HCT116 (cell line): ENCODE results near the gene CD247. TPM values are rescaled to one million over a fixed set of nuclear protein-coding genes. Genes with fewer than 3 reads are reported as not detected.

Experiments
- ATAC-seq: fragments of 200-7000 bp; cut with Tn5 transposase; 2 replicates; pipeline ENCODE4 v1.9.1; 2020; ENCODE audit warnings: mild to moderate bottlenecking, moderate library complexity
- BruUV-seq: library from RNA; stranded (reverse); fragments of 400-500 nt; replicated peaks from 2 replicates; lab custom pipeline; 2021; lab: Mats Ljungman, UMichigan
- CTCF ChIA-PET: fragments of 300-600 bp; sonication (Branson Sonifier 250); formaldehyde crosslinking; loops from one replicate; lab custom pipeline; 2021; ENCODE audit warnings: antibody characterized with exemption; lab: Charles Lee
- POLR2A ChIA-PET: fragments of 300-600, 350-600 bp; sonication (Branson Sonifier 250); formaldehyde crosslinking; loops from one replicate; lab custom pipeline; 2021; ENCODE audit warnings: antibody characterized with exemption; lab: Charles Lee
- RAD21 ChIA-PET, 2 experiments: fragments of 300-600 bp; sonication (Branson Sonifier 250); formaldehyde crosslinking; loops; one replicate each; lab custom pipeline; 2023; ENCODE audit warnings: low total read pairs in 2 of 2; ENCODE audit not compliant: uncharacterized antibody in 2 of 2, unreplicated experiment in 2 of 2, low non-redundant PET in 1 of 2; lab: Charles Lee
- DNase-seq: peaks from one replicate; pipeline ENCODE4 v3.0.0-alpha.2; 2010; ENCODE audit warnings: low read depth, low spot score
- H2AFZ ChIP-seq: fragments of 200-600 bp; shearing (Covaris generic), sonication (generic); 2 replicates; pipeline ENCODE4 v1.6.1; 2017; ENCODE audit warnings: low read depth, mixed run types, mixed read lengths, antibody characterized with exemption, low read length; ENCODE audit not compliant: poor library complexity, severe bottlenecking
- H3K27ac ChIP-seq: 2 replicates; pipeline ENCODE4 v1.5.1; 2012; ENCODE audit warnings: low read depth, low read length
- H3K27me3 ChIP-seq: fragments of 200-600 bp; sonication (generic); 2 replicates; pipeline ENCODE4 v1.6.1; 2016; ENCODE audit warnings: mixed run types, low read length, mixed read lengths; ENCODE audit not compliant: insufficient read depth
- H3K36me3 ChIP-seq, 2 experiments: fragments of 200-500 bp in 1 of 2; fragments of 200-600 bp in 1 of 2; sonication (Bioruptor generic) in 1 of 2; sonication (generic) in 1 of 2; 2 replicates each; pipeline versions ENCODE4 v1.5.1 to v1.6.1; 2014 to 2016; ENCODE audit warnings: low read length in 2 of 2, inconsistent platforms in 1 of 2, mixed read lengths in 1 of 2, mixed run types in 1 of 2; ENCODE audit not compliant: insufficient read depth in 2 of 2, control insufficient read depth in 1 of 2
- H3K4me1 ChIP-seq, 2 experiments: fragments of 200-600 bp in 1 of 2; sonication (generic) in 1 of 2; 2 replicates each; pipeline versions ENCODE4 v1.5.1 to v1.6.1; 2012 to 2017; ENCODE audit warnings: low read length in 2 of 2, inconsistent platforms in 1 of 2, mild to moderate bottlenecking in 1 of 2, mixed read lengths in 1 of 2, mixed run types in 1 of 2, moderate library complexity in 1 of 2; ENCODE audit not compliant: insufficient read depth in 2 of 2, control insufficient read depth in 1 of 2
- H3K4me2 ChIP-seq: fragments of 200-600 bp; sonication (generic); 2 replicates; pipeline ENCODE4 v1.6.1; 2017; ENCODE audit warnings: mixed run types, low read length, mixed read lengths
- H3K4me3 ChIP-seq, 2 experiments: fragments of 200-600 bp in 1 of 2; sonication (generic) in 1 of 2; replicated peaks in 1 of 2; 2 replicates each; pipeline ENCODE4 v1.5.1; 2011 to 2016; ENCODE audit warnings: low read length in 2 of 2, control low read depth in 1 of 2, low read depth in 1 of 2, mild to moderate bottlenecking in 1 of 2, mixed read lengths in 1 of 2, mixed run types in 1 of 2
- H3K79me2 ChIP-seq: fragments of 200-600 bp; sonication (generic); 2 replicates; pipeline ENCODE4 v1.6.1; 2017; ENCODE audit warnings: mild to moderate bottlenecking, mixed run types, low read length, moderate library complexity, mixed read lengths; ENCODE audit not compliant: insufficient read depth
- H3K9ac ChIP-seq: fragments of 200-600 bp; sonication (generic); 2 replicates; pipeline ENCODE4 v1.6.1; 2016; ENCODE audit warnings: low read length, mixed read lengths
- H3K9me2 ChIP-seq: fragments of 200-600 bp; sonication (generic), shearing (Covaris generic); 2 replicates; pipeline ENCODE4 v1.6.1; 2017; ENCODE audit warnings: mixed run types, mild to moderate bottlenecking, moderate library complexity; ENCODE audit not compliant: insufficient read depth
- H3K9me3 ChIP-seq, 2 experiments: fragments of 200-500 bp in 1 of 2; fragments of 200-600 bp in 1 of 2; sonication (Bioruptor generic) in 1 of 2; sonication (generic) in 1 of 2; 2 replicates each; pipeline ENCODE4 v1.6.1; 2014 to 2017; ENCODE audit warnings: low read length in 2 of 2, mixed read lengths in 2 of 2, inconsistent platforms in 1 of 2, low read depth in 1 of 2, mild to moderate bottlenecking in 1 of 2, mixed run types in 1 of 2, moderate library complexity in 1 of 2; ENCODE audit not compliant: control insufficient read depth in 1 of 2, insufficient read depth in 1 of 2
- H4K20me1 ChIP-seq: fragments of 200-600 bp; sonication (generic), shearing (Covaris generic); 2 replicates; pipeline ENCODE4 v1.6.1; 2017; ENCODE audit warnings: mixed run types, mild to moderate bottlenecking, moderate library complexity; ENCODE audit not compliant: insufficient read depth
- CBX3 ChIP-seq: IDR thresholded peaks from 2 replicates; pipeline ENCODE4 v1.6.1; 2012; ENCODE audit warnings: low read depth
- EGR1 ChIP-seq: IDR thresholded peaks from 2 replicates; pipeline ENCODE4 v1.6.1; 2012; ENCODE audit warnings: low read depth
- EZH2 ChIP-seq: fragments of 200-600 bp; sonication (generic); IDR thresholded peaks from 2 replicates; pipeline ENCODE4 v1.6.1; 2017; ENCODE audit warnings: antibody characterized with exemption, mixed run types
- EZH2phosphoT487 ChIP-seq: fragments of 200-600 bp; IDR thresholded peaks from 2 replicates; pipeline ENCODE4 v1.6.1; 2018; ENCODE audit warnings: antibody characterized with exemption, borderline replicate concordance
- JUND ChIP-seq: IDR thresholded peaks from 2 replicates; pipeline ENCODE4 v1.6.1; 2012
- POLR2A ChIP-seq: IDR thresholded peaks from 2 replicates; pipeline ENCODE4 v1.7.0; 2011; ENCODE audit warnings: borderline replicate concordance; ENCODE audit not compliant: insufficient read depth, insufficient read length; ENCODE audit errors: extremely low read depth
- SIN3A ChIP-seq: IDR thresholded peaks from 2 replicates; pipeline ENCODE4 v1.6.1; 2012; ENCODE audit warnings: low read depth
- TCF7L2 ChIP-seq: IDR thresholded peaks from 2 replicates; pipeline ENCODE4 v1.7.0; 2011; ENCODE audit warnings: borderline replicate concordance, inconsistent platforms; ENCODE audit not compliant: insufficient read depth, insufficient read length; ENCODE audit errors: extremely low read depth
- intact Hi-C: fragments of 100-400 bp; cut with micrococcal nuclease; formaldehyde crosslinking; loops from 2 replicates; pipeline ENCODE4 v1.10.0; 2022
- total RNA-seq: library from RNA; stranded (reverse); gene quantifications from one replicate; pipeline ENCODE4 v1.2.1, GENCODE V29; 2021; ENCODE audit not compliant: unreplicated experiment
- TF ChIP-seq, protein P1 (sequence below): IDR thresholded peaks from 2 replicates; pipeline ENCODE4 v1.6.1; 2012; ENCODE audit warnings: low read depth
- TF ChIP-seq, protein P2 (sequence below): IDR thresholded peaks from 2 replicates; pipeline ENCODE4 v1.6.1; 2011; ENCODE audit warnings: mild to moderate bottlenecking, low read length, moderate library complexity; ENCODE audit not compliant: insufficient replicate concordance; ENCODE audit errors: extremely low read depth

Gene CD247
- total RNA-seq, 1 experiment from 2014 or later, result 0.57 TPM

DNA sequence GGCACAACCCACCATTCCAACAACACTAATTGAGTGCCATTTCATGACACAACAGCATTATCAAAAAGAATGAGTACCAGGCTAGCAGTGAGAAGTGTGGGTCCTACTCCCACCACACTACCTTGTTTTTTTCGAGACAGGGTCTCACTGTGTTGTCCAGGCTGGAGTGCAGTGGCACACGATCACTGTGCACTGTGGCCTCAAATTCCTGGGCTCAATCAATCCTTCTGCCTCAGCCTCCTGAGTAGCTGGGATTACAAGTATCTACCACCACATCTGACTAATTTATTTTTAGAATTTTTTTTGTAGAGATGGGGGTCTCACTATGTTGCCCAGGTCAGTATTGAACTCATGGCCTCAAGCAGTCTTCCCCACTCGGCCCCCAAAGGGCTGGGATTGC, 30.7 kb downstream of the CD247 start:
- CTCF ChIA-PET, result no interaction called here
- BruUV-seq, result no TSS peak

More for the DNA sequence above, 30.7 kb downstream of the CD247 start:
- RAD21 ChIA-PET, result no interaction called here
- Histone ChIP-seq H3K36me3 (no peaks in the 10 kb centered on the region), H3K27ac (no peak overlapping the region), H3K9me2 (no peaks in the 10 kb centered on the region), H3K27me3 (no peaks in the 10 kb centered on the region), H3K4me2 (no peak overlapping the region), H3K4me1 (no peaks in the 10 kb centered on the region), H3K9ac (no peak overlapping the region), H3K79me2 (no peaks in the 10 kb centered on the region), H3K9me3 (no peaks in the 10 kb centered on the region), H3K4me3 (no peak overlapping the region), H2AFZ (no peak overlapping the region), H4K20me1 (no peaks in the 10 kb centered on the region)
- POLR2A ChIA-PET, result no interaction called here
- intact Hi-C loops, result no loop called here
- DNase-seq (no peak), ATAC-seq (no peak)
- no peak for TF ChIP-seq CBX3
- TF ChIP-seq SIN3A, result no peak
- no peak for TF ChIP-seq EGR1
- no peak for TF ChIP-seq POLR2A
- TF ChIP-seq TCF7L2, result no peak
- no peak for TF ChIP-seq JUND
- TF ChIP-seq, protein P1, sequence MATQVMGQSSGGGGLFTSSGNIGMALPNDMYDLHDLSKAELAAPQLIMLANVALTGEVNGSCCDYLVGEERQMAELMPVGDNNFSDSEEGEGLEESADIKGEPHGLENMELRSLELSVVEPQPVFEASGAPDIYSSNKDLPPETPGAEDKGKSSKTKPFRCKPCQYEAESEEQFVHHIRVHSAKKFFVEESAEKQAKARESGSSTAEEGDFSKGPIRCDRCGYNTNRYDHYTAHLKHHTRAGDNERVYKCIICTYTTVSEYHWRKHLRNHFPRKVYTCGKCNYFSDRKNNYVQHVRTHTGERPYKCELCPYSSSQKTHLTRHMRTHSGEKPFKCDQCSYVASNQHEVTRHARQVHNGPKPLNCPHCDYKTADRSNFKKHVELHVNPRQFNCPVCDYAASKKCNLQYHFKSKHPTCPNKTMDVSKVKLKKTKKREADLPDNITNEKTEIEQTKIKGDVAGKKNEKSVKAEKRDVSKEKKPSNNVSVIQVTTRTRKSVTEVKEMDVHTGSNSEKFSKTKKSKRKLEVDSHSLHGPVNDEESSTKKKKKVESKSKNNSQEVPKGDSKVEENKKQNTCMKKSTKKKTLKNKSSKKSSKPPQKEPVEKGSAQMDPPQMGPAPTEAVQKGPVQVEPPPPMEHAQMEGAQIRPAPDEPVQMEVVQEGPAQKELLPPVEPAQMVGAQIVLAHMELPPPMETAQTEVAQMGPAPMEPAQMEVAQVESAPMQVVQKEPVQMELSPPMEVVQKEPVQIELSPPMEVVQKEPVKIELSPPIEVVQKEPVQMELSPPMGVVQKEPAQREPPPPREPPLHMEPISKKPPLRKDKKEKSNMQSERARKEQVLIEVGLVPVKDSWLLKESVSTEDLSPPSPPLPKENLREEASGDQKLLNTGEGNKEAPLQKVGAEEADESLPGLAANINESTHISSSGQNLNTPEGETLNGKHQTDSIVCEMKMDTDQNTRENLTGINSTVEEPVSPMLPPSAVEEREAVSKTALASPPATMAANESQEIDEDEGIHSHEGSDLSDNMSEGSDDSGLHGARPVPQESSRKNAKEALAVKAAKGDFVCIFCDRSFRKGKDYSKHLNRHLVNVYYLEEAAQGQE, result no peak
- no peak for TF ChIP-seq EZH2
- TF ChIP-seq, protein P2, sequence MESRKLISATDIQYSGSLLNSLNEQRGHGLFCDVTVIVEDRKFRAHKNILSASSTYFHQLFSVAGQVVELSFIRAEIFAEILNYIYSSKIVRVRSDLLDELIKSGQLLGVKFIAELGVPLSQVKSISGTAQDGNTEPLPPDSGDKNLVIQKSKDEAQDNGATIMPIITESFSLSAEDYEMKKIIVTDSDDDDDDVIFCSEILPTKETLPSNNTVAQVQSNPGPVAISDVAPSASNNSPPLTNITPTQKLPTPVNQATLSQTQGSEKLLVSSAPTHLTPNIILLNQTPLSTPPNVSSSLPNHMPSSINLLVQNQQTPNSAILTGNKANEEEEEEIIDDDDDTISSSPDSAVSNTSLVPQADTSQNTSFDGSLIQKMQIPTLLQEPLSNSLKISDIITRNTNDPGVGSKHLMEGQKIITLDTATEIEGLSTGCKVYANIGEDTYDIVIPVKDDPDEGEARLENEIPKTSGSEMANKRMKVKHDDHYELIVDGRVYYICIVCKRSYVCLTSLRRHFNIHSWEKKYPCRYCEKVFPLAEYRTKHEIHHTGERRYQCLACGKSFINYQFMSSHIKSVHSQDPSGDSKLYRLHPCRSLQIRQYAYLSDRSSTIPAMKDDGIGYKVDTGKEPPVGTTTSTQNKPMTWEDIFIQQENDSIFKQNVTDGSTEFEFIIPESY, result no peak
- TF ChIP-seq EZH2phosphoT487, result no peak
